HEK293 (cell line): Measurements from ENCODE around the gene ISL2.

ENCODE experiments used
- CTCF ChIA-PET: fragments of 350-600 bp; formaldehyde crosslinking; extraction: SDS; loops from one replicate; lab custom pipeline; 2021; ENCODE audit warnings: antibody characterized with exemption; lab: Yijun Ruan, JAX
- POLR2A ChIA-PET: fragments of 300-600 bp; formaldehyde crosslinking; extraction: SDS; loops from one replicate; lab custom pipeline; 2020; ENCODE audit warnings: antibody characterized with exemption, inconsistent platforms; lab: Yijun Ruan, JAX
- H3K27ac ChIP-seq: fragments of 200-500 bp; sonication (Bioruptor generic); 2 replicates; pipeline ENCODE4 v1.5.1; 2014; ENCODE audit warnings: low read depth, low read length, control low read depth, inconsistent platforms; ENCODE audit errors: extremely low read depth
- H3K36me3 ChIP-seq, 2 experiments: fragments of 200-500 bp in 1 of 2; sonication (Bioruptor generic) in 1 of 2; 1 replicate in 1 of 2; 2 replicates in 1 of 2; pipeline ENCODE4 v1.5.1; 2014 to 2017; ENCODE audit warnings: inconsistent platforms in 2 of 2, low read length in 2 of 2; ENCODE audit not compliant: control insufficient read depth in 2 of 2, insufficient read depth in 1 of 2
- H3K4me1 ChIP-seq: fragments of 200-500 bp; sonication (Bioruptor generic); 2 replicates; pipeline ENCODE4 v1.5.1; 2014; ENCODE audit warnings: mild to moderate bottlenecking, low read length, inconsistent platforms; ENCODE audit not compliant: control insufficient read depth, insufficient read depth
- H3K4me3 ChIP-seq: 2 replicates; pipeline ENCODE4 v1.5.1; 2011; ENCODE audit warnings: low read depth, mild to moderate bottlenecking, control low read depth, low read length, moderate library complexity
- H3K9me3 ChIP-seq: fragments of 200-500 bp; sonication (Bioruptor generic); 2 replicates; pipeline ENCODE4 v1.5.1; 2014; ENCODE audit warnings: low read depth, low read length, inconsistent platforms; ENCODE audit not compliant: control insufficient read depth, insufficient read depth
- MYNN ChIP-seq: fragments of 450-650 bp; formaldehyde crosslinking; IDR thresholded peaks from 2 replicates; pipeline ENCODE4 v1.5.1; 2016; ENCODE audit warnings: missing biosample characterization, missing genetic modification characterization, borderline replicate concordance
- OSR2 ChIP-seq: fragments of 450-650 bp; formaldehyde crosslinking; IDR thresholded peaks from 2 replicates; pipeline ENCODE4 v1.5.1; 2016; ENCODE audit warnings: missing biosample characterization, missing genetic modification characterization
- SCRT2 ChIP-seq: fragments of 450-650 bp; formaldehyde crosslinking; IDR thresholded peaks from 2 replicates; pipeline ENCODE4 v1.5.1; 2016; ENCODE audit warnings: missing biosample characterization, missing genetic modification characterization
- SP7 ChIP-seq: fragments of 450-650 bp; formaldehyde crosslinking; IDR thresholded peaks from 2 replicates; pipeline ENCODE4 v1.5.1; 2016; ENCODE audit warnings: missing biosample characterization, missing genetic modification characterization
- TCF7L2 ChIP-seq: IDR thresholded peaks from 2 replicates; pipeline ENCODE4 v1.6.1; 2011; ENCODE audit warnings: low read depth, mild to moderate bottlenecking, inconsistent platforms, low read length, moderate library complexity, borderline replicate concordance
- ZBTB17 ChIP-seq: fragments of 450-650 bp; formaldehyde crosslinking; IDR thresholded peaks from 2 replicates; pipeline ENCODE4 v1.5.1; 2016; ENCODE audit warnings: missing biosample characterization, missing genetic modification characterization
- ZNF114 ChIP-seq: fragments of 450-650 bp; formaldehyde crosslinking; IDR thresholded peaks from 2 replicates; pipeline ENCODE4 v1.5.0; 2017; ENCODE audit warnings: missing biosample characterization, missing genetic modification characterization
- ZNF302 ChIP-seq: fragments of 450-650 bp; formaldehyde crosslinking; IDR thresholded peaks from 2 replicates; pipeline ENCODE4 v1.5.1; 2016; ENCODE audit warnings: missing biosample characterization, missing genetic modification characterization, low read depth
- ZNF335 ChIP-seq: fragments of 450-650 bp; formaldehyde crosslinking; conservative IDR thresholded peaks from 2 replicates; pipeline ENCODE4 v1.5.1; 2016; ENCODE audit warnings: missing biosample characterization, missing genetic modification characterization
- ZNF426 ChIP-seq: fragments of 450-650 bp; formaldehyde crosslinking; IDR thresholded peaks from 2 replicates; pipeline ENCODE4 v1.5.1; 2017; ENCODE audit warnings: missing biosample characterization, missing genetic modification characterization, mild to moderate bottlenecking, inconsistent platforms, moderate library complexity
- ZNF571 ChIP-seq: fragments of 450-650 bp; formaldehyde crosslinking; IDR thresholded peaks from 2 replicates; pipeline ENCODE4 v1.5.0; 2017; ENCODE audit warnings: missing biosample characterization, missing genetic modification characterization
- TF ChIP-seq, protein P1 (sequence below): fragments of 450-650 bp; formaldehyde crosslinking; IDR thresholded peaks from 2 replicates; pipeline ENCODE4 v1.5.0; 2017; ENCODE audit warnings: missing biosample characterization, missing genetic modification characterization, borderline replicate concordance
- TF ChIP-seq, protein P2 (sequence below): fragments of 450-650 bp; formaldehyde crosslinking; IDR thresholded peaks from 2 replicates; pipeline ENCODE4 v1.5.1; 2016; ENCODE audit warnings: missing biosample characterization, missing genetic modification characterization, borderline replicate concordance
- TF ChIP-seq, protein P3 (sequence below): fragments of 450-650 bp; IDR thresholded peaks from 2 replicates; pipeline ENCODE4 v1.5.1; 2018; ENCODE audit warnings: missing biosample characterization, missing genetic modification characterization
- TF ChIP-seq, protein P4 (sequence below): fragments of 450-650 bp; formaldehyde crosslinking; IDR thresholded peaks from 2 replicates; pipeline ENCODE4 v1.5.1; 2017; ENCODE audit warnings: missing biosample characterization, mild to moderate bottlenecking, missing genetic modification characterization, moderate library complexity

Gene ISL2

DNA sequence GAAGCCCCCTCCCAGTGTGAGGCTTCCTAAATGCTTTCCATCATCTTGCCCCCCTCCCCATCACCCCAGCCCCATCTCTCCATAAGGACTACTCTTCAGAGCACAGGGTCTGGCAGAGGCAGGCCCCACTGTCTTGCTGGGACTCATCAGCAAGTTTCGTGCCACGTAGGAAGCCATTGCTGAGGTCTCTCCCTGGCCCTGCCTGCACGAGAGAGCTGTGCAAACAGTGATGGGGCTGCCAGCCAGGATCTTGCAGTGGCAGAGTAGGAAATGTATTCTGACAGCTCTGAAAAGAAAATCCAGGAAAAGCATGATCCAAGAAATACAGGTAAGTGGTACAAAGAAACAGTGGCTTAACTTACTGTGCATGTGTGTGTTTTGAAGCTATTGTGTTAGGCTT is 22.6 kb downstream of the ISL2 start (continued):
- TF ChIP-seq, protein P1, sequence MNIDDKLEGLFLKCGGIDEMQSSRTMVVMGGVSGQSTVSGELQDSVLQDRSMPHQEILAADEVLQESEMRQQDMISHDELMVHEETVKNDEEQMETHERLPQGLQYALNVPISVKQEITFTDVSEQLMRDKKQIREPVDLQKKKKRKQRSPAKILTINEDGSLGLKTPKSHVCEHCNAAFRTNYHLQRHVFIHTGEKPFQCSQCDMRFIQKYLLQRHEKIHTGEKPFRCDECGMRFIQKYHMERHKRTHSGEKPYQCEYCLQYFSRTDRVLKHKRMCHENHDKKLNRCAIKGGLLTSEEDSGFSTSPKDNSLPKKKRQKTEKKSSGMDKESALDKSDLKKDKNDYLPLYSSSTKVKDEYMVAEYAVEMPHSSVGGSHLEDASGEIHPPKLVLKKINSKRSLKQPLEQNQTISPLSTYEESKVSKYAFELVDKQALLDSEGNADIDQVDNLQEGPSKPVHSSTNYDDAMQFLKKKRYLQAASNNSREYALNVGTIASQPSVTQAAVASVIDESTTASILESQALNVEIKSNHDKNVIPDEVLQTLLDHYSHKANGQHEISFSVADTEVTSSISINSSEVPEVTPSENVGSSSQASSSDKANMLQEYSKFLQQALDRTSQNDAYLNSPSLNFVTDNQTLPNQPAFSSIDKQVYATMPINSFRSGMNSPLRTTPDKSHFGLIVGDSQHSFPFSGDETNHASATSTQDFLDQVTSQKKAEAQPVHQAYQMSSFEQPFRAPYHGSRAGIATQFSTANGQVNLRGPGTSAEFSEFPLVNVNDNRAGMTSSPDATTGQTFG (tag by site-specific recombination), result no peak
- TF ChIP-seq MYNN (tag by site-specific recombination), result no peak
- TF ChIP-seq ZNF114 (tag by site-specific recombination), result no peak

DNA sequence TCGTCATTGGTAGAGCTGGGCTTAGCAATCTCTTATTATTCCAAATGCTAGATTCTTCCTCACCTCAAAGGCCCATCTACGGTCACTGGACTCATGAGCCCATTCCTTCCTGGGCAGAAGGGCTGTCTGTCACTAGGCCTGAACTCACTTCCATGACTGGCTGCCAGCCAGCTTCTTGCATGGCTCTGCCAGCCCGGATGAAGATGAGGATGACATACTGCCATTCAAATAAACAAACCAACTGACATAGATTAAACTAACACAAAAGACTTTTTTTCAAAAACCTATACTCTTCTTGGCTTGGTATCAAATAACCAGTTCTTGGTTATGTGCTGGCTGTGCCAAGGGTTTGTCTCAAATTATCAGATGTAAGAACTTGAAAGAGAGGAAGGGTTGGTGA is 23.8 kb downstream of the ISL2 start:
- no peaks in the 10 kb centered on the region for H3K4me1 ChIP-seq
- TF ChIP-seq, protein P2, sequence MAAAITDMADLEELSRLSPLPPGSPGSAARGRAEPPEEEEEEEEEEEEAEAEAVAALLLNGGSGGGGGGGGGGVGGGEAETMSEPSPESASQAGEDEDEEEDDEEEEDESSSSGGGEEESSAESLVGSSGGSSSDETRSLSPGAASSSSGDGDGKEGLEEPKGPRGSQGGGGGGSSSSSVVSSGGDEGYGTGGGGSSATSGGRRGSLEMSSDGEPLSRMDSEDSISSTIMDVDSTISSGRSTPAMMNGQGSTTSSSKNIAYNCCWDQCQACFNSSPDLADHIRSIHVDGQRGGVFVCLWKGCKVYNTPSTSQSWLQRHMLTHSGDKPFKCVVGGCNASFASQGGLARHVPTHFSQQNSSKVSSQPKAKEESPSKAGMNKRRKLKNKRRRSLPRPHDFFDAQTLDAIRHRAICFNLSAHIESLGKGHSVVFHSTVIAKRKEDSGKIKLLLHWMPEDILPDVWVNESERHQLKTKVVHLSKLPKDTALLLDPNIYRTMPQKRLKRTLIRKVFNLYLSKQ (tag by site-specific recombination), result no peak
- TF ChIP-seq, protein P3, sequence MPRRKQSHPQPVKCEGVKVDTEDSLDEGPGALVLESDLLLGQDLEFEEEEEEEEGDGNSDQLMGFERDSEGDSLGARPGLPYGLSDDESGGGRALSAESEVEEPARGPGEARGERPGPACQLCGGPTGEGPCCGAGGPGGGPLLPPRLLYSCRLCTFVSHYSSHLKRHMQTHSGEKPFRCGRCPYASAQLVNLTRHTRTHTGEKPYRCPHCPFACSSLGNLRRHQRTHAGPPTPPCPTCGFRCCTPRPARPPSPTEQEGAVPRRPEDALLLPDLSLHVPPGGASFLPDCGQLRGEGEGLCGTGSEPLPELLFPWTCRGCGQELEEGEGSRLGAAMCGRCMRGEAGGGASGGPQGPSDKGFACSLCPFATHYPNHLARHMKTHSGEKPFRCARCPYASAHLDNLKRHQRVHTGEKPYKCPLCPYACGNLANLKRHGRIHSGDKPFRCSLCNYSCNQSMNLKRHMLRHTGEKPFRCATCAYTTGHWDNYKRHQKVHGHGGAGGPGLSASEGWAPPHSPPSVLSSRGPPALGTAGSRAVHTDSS (tag by site-specific recombination), result peak; percentile 67
- no peak for TF ChIP-seq ZNF571
- TF ChIP-seq, protein P4, sequence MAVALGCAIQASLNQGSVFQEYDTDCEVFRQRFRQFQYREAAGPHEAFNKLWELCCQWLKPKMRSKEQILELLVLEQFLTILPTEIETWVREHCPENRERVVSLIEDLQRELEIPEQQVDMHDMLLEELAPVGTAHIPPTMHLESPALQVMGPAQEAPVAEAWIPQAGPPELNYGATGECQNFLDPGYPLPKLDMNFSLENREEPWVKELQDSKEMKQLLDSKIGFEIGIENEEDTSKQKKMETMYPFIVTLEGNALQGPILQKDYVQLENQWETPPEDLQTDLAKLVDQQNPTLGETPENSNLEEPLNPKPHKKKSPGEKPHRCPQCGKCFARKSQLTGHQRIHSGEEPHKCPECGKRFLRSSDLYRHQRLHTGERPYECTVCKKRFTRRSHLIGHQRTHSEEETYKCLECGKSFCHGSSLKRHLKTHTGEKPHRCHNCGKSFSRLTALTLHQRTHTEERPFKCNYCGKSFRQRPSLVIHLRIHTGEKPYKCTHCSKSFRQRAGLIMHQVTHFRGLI, result no peak
- no peak for TF ChIP-seq OSR2 (tag by site-specific recombination)
- TF ChIP-seq TCF7L2, result no peak
- no peak for TF ChIP-seq ZBTB17 (tag by site-specific recombination)
- TF ChIP-seq ZNF302 (tag by site-specific recombination), result no peak
- no peak for TF ChIP-seq SP7 (tag by site-specific recombination)
- no peak for TF ChIP-seq ZNF426 (tag by site-specific recombination)
- 0 out of 2 replicates have a peak, but pooled peaks have one; percentile 16 for TF ChIP-seq ZNF335
- H3K27ac ChIP-seq, result no peak overlapping the region
- POLR2A ChIA-PET, result no interaction called here
- H3K36me3 ChIP-seq, result no peaks in the 10 kb centered on the region
- H3K4me3 ChIP-seq, result no peak overlapping the region
- CTCF ChIA-PET, result no interaction called here
- H3K9me3 ChIP-seq, result no peaks in the 10 kb centered on the region

DNA sequence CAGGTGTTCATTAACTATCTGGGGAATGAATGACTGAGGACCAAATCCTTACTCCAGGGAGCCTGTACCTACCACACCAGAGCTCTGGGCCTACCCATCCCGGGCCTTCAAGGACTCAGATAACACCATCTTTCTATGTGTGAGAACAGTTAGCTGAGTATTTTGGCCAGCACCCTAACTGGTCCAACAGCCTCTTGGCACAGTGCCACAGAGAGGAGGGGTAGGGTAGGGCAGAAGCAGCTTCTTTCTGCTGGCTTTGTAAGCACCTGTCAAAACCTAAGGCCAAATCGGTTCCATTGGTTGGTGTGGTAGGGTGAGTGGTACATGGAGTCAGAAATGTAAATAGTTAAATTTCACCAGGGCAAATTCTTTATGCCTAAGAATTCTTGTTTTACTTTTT is 26.7 kb downstream of the ISL2 start:
- ChIA-PET POLR2A (no interaction called here), CTCF (no interaction called here)
- Histone ChIP-seq H3K27ac (no peak overlapping the region), H3K36me3 (no peaks in the 10 kb centered on the region), H3K4me1 (no peaks in the 10 kb centered on the region), H3K4me3 (no peak overlapping the region), H3K9me3 (no peaks in the 10 kb centered on the region)
- no peak for TF ChIP-seq SCRT2 (tag by site-specific recombination)
- 0 out of 2 replicates have a peak, but pooled peaks have one; percentile 21 for TF ChIP-seq ZNF335
